Activated naive CD8-positive, alpha-beta T cell treated with anti-CD3 and anti-CD28 coated beads for 36 hours (primary cell): ENCODE measurements around the gene ELP6. TPM values are rescaled to one million over a fixed set of nuclear protein-coding genes. Genes with fewer than 3 reads are reported as not detected.

Source experiments
- DNase-seq: peaks from one replicate; pipeline ENCODE4 v3.0.0; 2021
- H3K27ac Mint-ChIP-seq: one replicate; pipeline ENCODE4 v1.8.0; 2022; ENCODE audit warnings: mild to moderate bottlenecking, moderate library complexity, mixed read lengths
- H3K27me3 Mint-ChIP-seq: one replicate; pipeline ENCODE4 v1.8.0; 2022; ENCODE audit warnings: mild to moderate bottlenecking, mixed read lengths
- H3K36me3 Mint-ChIP-seq: one replicate; pipeline ENCODE4 v1.8.0; 2021; ENCODE audit warnings: mild to moderate bottlenecking, mixed read lengths
- H3K4me1 Mint-ChIP-seq: one replicate; pipeline ENCODE4 v1.8.0; 2021; ENCODE audit warnings: mixed read lengths
- H3K4me3 Mint-ChIP-seq: one replicate; pipeline ENCODE4 v1.8.0; 2022; ENCODE audit warnings: mild to moderate bottlenecking, moderate library complexity, mixed read lengths
- H3K9me3 Mint-ChIP-seq: one replicate; pipeline ENCODE4 v1.8.0; 2022; ENCODE audit warnings: mixed read lengths
- total RNA-seq, 2 experiments: library from RNA; stranded (reverse); gene quantifications; one replicate each; pipeline ENCODE4 v1.2.3, GENCODE V29; 2021

Gene ELP6
- 10 to 100 TPM; 49.2 to 51.4 TPM for total RNA-seq

DNA sequence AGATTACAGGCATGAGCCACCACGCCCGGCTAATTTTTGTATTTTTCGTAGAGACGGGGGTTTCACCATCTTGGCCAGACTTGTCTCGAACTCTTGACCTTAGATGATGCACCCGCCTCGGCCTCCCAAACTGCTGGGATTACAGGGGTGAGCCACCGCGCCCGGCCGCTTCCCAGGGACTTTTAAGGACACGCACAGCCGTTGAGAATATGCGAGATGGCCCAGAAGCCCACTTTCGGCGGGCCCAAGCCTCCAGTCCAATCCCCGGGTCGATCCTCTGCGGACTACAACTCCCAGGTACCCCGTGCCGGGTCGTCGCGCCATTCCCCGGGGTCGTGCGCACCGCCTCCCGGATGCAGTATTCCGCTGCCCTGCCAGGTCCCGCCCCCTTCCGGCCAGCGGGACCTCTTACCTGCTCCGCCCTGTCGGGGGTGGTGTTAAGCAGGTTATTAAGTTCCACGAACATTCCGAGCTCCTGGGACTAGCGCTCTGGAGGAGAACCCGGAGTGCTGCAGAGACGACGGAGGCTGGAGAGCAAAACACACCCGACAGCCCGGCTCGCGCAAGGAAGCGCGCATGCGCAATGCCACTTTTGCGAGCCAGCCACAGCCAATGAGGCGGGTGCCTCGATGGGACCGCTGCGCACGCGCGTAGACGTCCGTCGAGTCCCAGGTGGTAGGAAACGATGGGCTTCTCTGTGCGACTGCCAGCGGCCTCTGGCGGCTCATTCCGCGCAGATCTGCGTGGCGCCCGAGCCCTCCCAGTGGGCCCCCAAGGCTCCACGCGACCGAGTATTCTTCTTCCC is at the start of gene ELP6:
Gene ELP6 (minus strand): TSS at position 588 of the 805 bp plus-strand sequence. CDS start 122 bp downstream, at position 466.
- Mint-ChIP-seq H3K36me3 (peaks cover 19% of the 10 kb centered on the region), H3K27ac (peak within 1 kb of the TSS; percentile 98), H3K9me3 (no peaks in the 10 kb centered on the region), H3K27me3 (no peaks in the 10 kb centered on the region), H3K4me3 (peak within 1 kb of the TSS; percentile 97), H3K4me1 (peaks cover 13% of the 10 kb centered on the region)
- peak; percentile 98 for DNase-seq

DNA sequence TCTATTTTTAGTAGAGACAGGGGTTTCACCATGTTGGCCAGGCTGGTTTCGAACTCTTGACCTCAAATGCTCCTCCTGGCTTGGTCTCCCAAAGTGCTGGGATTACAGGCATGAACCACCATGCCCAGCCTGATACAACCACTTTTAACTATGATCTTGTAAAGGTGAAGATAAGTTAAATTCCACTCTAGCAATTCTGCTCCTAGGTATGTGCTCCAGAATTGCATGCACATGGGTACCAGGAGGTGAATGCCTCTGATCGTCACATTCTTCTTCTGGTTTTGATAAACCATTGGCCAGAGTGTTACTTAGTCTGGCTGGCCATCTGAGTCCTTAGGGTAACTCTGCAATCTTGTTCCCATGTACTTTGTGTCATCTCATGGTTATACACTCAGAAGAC is 42.8 kb upstream of the ELP6 start:
- Mint-ChIP-seq H3K27ac (no peak overlapping the region), H3K4me3 (no peak overlapping the region), H3K36me3 (no peaks in the 10 kb centered on the region), H3K9me3 (no peaks in the 10 kb centered on the region), H3K4me1 (no peaks in the 10 kb centered on the region), H3K27me3 (no peaks in the 10 kb centered on the region)
- DNase-seq: no peak

DNA sequence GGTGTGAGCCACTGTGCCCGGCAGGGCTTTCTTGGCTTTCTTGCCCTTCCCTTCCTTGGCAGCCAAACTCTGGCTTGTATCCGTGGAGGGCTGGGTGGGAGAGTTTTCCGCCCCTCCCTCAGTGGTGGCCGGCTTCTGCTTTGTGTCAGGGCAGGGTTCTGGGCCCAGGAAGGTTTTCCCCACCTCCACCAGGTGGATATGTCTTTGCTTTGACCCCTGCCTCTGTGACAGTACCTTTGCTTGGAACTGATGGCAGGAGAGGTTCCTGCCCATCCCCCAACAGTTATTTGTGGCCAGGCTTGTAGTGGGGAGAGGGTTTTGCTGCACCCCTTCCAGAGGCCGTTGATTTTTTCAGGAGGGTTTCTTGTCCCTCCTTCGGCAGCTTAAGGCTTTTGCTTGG is 40.8 kb upstream of the ELP6 start:
- no peaks in the 10 kb centered on the region for H3K4me1 Mint-ChIP-seq
- no peaks in the 10 kb centered on the region for H3K36me3 Mint-ChIP-seq

DNA sequence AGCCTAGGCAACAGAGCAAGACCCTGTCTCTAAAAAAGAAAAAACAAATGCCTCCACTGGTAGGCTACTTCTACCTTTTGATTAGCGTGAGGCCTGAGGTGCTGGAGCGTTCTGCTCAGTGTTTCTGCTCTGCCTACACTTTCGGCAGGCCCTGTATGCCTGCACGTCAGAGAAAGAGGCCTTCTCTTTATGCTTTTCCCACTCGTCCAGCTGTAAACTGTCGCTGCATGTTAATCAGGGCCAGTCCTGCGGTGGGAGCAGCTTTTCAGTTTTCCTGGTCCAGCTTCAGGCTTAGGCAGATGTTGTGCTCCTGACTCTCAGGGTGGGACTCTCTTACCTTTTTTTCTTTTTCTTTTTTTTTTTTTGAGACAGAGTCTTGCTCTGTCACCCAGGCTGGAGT is 39.9 kb upstream of the ELP6 start:
- Mint-ChIP-seq H3K4me1 (no peaks in the 10 kb centered on the region), H3K36me3 (no peaks in the 10 kb centered on the region), H3K9me3 (no peaks in the 10 kb centered on the region), H3K27me3 (peaks cover 14% of the 10 kb centered on the region), H3K4me3 (no peak overlapping the region), H3K27ac (no peak overlapping the region)
- DNase-seq: no peak

More for the DNA sequence above, 40.8 kb upstream of the ELP6 start:
- DNase-seq: no peak
- Mint-ChIP-seq H3K4me3 (no peak overlapping the region), H3K9me3 (no peaks in the 10 kb centered on the region), H3K27me3 (peaks cover 11% of the 10 kb centered on the region), H3K27ac (no peak overlapping the region)

- Mint-ChIP-seq H3K9me3 (no peaks in the 10 kb centered on the region), H3K4me3 (no peak overlapping the region)
- DNase-seq: no peak
These were observed 29.1 kb upstream of the ELP6 start for GRCh38 chr3:47542471-47543173.

DNA sequence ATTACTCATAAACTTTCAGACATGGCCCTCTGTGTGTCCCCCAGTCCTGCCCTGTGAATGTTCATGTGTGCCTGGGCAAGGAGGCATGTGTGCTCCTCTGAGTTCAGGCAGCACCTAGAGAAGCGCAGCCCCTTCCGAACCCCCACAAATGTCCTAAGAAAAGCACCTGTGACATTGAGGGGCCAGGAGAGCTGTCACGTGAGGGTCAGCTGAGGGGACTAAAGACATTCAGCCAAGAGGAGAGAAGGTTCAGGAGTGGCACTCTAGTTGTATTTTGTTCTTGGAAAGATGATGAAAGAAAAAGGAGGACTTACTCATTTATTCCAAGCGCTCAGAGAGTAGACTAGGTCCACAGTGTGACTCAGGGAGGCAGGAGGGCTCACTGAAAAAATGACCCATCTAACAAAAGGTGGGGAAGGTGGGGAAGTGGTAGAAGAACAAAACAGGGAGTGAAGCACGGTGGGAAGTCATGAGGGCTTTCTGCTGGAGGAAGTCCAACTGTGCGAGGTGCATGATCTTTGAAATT is 28.1 kb upstream of the ELP6 start:
- H3K27me3 Mint-ChIP-seq: peaks cover 6% of the 10 kb centered on the region
- H3K4me3 Mint-ChIP-seq: no peak overlapping the region
- no peaks in the 10 kb centered on the region for H3K9me3 Mint-ChIP-seq
- no peak for DNase-seq
- peaks cover 2% of the 10 kb centered on the region for H3K4me1 Mint-ChIP-seq
- H3K36me3 Mint-ChIP-seq: no peaks in the 10 kb centered on the region
- H3K27ac Mint-ChIP-seq: no peak overlapping the region

More at GRCh38 chr3:47542471-47543173, 29.1 kb upstream of the ELP6 start:
- Mint-ChIP-seq H3K4me1 (peaks cover 2% of the 10 kb centered on the region), H3K27me3 (peaks cover 6% of the 10 kb centered on the region), H3K36me3 (no peaks in the 10 kb centered on the region), H3K27ac (no peak overlapping the region)

DNA sequence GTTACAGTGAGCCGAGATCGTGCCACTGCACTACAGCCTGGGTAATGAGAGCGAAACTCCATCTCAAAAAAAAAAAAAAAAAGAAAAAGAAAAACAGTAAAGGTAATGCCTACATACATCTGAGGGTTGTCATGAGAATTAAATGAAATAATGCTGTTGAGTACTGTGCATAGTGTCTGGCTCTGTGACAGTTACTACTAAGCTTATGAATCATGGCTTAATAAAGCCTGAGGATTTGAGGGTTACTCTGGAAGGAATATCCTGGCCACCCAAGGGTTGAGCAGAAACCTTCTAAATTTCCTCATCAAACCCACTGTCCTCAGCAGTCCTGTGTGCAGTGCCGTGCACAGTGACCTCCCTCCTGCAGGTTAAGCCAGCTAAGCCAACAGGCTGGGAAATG is 26.8 kb upstream of the ELP6 start:
- H3K4me3 Mint-ChIP-seq: no peak overlapping the region
- no peaks in the 10 kb centered on the region for H3K9me3 Mint-ChIP-seq
- no peaks in the 10 kb centered on the region for H3K36me3 Mint-ChIP-seq
- H3K4me1 Mint-ChIP-seq: peaks cover 2% of the 10 kb centered on the region
- no peak for DNase-seq
- no peak overlapping the region for H3K27ac Mint-ChIP-seq
- H3K27me3 Mint-ChIP-seq: peaks cover 6% of the 10 kb centered on the region

DNA sequence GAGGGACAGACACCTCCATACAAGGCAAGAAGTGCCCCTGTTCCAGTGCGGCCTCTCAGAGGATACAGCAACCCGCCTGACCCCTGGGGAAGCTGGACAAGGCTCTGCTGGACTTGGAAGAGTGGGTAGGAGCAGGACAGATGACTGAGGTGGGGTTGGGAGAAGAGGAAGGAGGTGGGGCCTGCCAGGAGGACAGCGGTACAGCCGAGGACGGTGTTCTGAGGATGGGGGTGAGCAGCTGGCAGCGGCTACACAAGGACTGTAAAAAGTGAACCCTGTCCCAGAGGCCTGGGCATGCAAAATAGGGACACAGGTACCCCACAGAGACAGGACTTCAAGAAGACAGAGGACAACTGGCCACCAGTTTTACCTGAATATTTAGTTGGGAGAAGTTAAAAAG is 23.5 kb upstream of the ELP6 start:
- H3K9me3 Mint-ChIP-seq: no peaks in the 10 kb centered on the region
- peaks cover 6% of the 10 kb centered on the region for H3K27me3 Mint-ChIP-seq

DNA sequence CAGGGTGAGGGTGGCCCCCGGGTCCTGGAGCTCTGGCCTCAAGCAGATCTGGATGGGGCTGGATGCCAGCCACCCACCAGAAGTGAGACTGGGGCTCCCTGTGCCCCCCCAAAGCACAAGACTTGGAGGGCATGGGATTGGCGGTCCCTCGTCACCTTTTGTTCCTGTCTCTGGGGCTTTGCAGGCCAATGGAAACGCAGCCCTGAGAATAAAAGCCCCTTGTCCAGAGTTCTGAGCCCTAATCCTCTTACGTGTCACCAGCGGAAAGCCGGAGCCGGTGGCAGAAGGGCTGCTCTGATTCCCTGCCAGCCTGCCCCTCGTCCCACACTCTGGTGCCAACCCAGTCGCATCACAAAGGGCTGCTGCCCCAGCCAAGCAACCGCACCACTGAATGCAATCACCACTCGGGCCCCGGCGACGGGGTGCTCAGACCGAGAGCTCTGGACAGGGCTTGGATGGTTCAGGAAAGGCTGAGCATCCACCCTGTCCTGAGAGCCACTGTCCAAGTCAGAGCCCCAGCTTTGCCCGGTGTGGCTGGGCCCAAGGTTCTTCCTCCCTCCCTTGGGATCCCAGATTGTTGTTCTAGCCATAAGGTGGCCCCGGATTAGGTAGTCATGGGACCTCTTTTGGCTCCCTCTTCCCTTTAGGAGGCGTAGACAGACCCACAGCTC is 22.8 kb upstream of the ELP6 start:
- Mint-ChIP-seq H3K4me3 (no peak overlapping the region), H3K36me3 (no peaks in the 10 kb centered on the region), H3K27me3 (peaks cover 6% of the 10 kb centered on the region), H3K9me3 (no peaks in the 10 kb centered on the region), H3K4me1 (no peaks in the 10 kb centered on the region), H3K27ac (no peak overlapping the region)
- no peak for DNase-seq

More for the DNA sequence above, 23.5 kb upstream of the ELP6 start:
- H3K36me3 Mint-ChIP-seq: no peaks in the 10 kb centered on the region
- H3K4me1 Mint-ChIP-seq: peaks cover 2% of the 10 kb centered on the region
- no peak overlapping the region for H3K27ac Mint-ChIP-seq
- H3K4me3 Mint-ChIP-seq: no peak overlapping the region
- DNase-seq: no peak

GRCh38 chr3:47533996-47534454 is 20.5 kb upstream of the ELP6 start:
- H3K27ac Mint-ChIP-seq: no peak overlapping the region
- no peaks in the 10 kb centered on the region for H3K36me3 Mint-ChIP-seq
- H3K9me3 Mint-ChIP-seq: no peaks in the 10 kb centered on the region
- no peak for DNase-seq
- H3K4me3 Mint-ChIP-seq: no peak overlapping the region
- H3K27me3 Mint-ChIP-seq: no peaks in the 10 kb centered on the region
- no peaks in the 10 kb centered on the region for H3K4me1 Mint-ChIP-seq

- no peaks in the 10 kb centered on the region for H3K4me1 Mint-ChIP-seq
- H3K9me3 Mint-ChIP-seq: no peaks in the 10 kb centered on the region
- no peak overlapping the region for H3K27ac Mint-ChIP-seq
- DNase-seq: no peak
- H3K27me3 Mint-ChIP-seq: no peaks in the 10 kb centered on the region
- H3K4me3 Mint-ChIP-seq: no peak overlapping the region
- H3K36me3 Mint-ChIP-seq: no peaks in the 10 kb centered on the region
These were observed 20.0 kb upstream of the ELP6 start for GRCh38 chr3:47533481-47533880.

GRCh38 chr3:47527952-47528725 is 14.6 kb upstream of the ELP6 start:
- no peak overlapping the region for H3K27ac Mint-ChIP-seq
- H3K4me1 Mint-ChIP-seq: no peaks in the 10 kb centered on the region
- H3K4me3 Mint-ChIP-seq: no peak overlapping the region
- no peaks in the 10 kb centered on the region for H3K27me3 Mint-ChIP-seq
- peaks cover 4% of the 10 kb centered on the region for H3K9me3 Mint-ChIP-seq
- no peak for DNase-seq
- H3K36me3 Mint-ChIP-seq: no peaks in the 10 kb centered on the region

DNA sequence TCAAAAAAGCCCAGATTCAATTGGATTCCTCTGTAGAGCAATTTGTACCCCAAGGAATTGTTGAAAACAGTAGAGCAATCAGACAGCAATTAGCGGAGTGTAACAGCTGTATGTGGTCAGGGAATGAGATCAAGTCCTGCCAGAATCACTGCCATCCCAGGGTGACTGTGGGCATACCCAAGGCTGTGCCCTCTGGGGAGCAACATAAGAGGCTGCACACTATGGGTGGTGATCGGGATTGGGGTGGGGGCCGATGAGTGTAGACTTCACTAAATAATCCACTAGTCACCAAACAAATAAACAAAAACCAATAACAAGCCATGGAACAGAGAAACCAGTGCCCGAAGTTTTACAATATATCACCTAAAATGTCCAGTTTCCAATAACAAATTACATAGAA is 12.1 kb upstream of the ELP6 start:
- no peak for DNase-seq
- peaks cover 4% of the 10 kb centered on the region for H3K9me3 Mint-ChIP-seq
- H3K27ac Mint-ChIP-seq: no peak overlapping the region
- H3K27me3 Mint-ChIP-seq: no peaks in the 10 kb centered on the region
- peaks cover 6% of the 10 kb centered on the region for H3K4me1 Mint-ChIP-seq
- no peaks in the 10 kb centered on the region for H3K36me3 Mint-ChIP-seq
- no peak overlapping the region for H3K4me3 Mint-ChIP-seq

GRCh38 chr3:47523310-47524073 is 10.0 kb upstream of the ELP6 start:
- Mint-ChIP-seq H3K9me3 (peaks cover 4% of the 10 kb centered on the region), H3K4me1 (peaks cover 6% of the 10 kb centered on the region), H3K27me3 (no peaks in the 10 kb centered on the region), H3K4me3 (no peak overlapping the region), H3K36me3 (no peaks in the 10 kb centered on the region), H3K27ac (no peak overlapping the region)
- DNase-seq: no peak
